HepG2 (cell line): ENCODE results near the gene PAPPA. TPM values are rescaled to one million over a fixed set of nuclear protein-coding genes. Genes with fewer than 3 reads are reported as not detected.

Source experiments
- CSRNP2 ChIP-seq: sonication (generic); formaldehyde crosslinking; conservative IDR thresholded peaks from 2 replicates; pipeline ENCODE4 v1.8.0; 2022; ENCODE audit warnings: low read depth, missing genetic modification reagents
- ELF1 ChIP-seq: sonication (generic); formaldehyde crosslinking; IDR thresholded peaks from 2 replicates; pipeline ENCODE4 v1.4.0; 2020; ENCODE audit warnings: missing genetic modification reagents
- ELF3 ChIP-seq: IDR thresholded peaks from 2 replicates; pipeline ENCODE4 v1.6.1; 2016; ENCODE audit warnings: missing genetic modification reagents, missing compliant biosample characterization
- FOXA3 ChIP-seq: IDR thresholded peaks from 2 replicates; pipeline ENCODE4 v1.6.1; 2016; ENCODE audit warnings: missing genetic modification reagents, missing compliant biosample characterization
- GATAD2A ChIP-seq: IDR thresholded peaks from 2 replicates; pipeline ENCODE4 v1.6.1; 2016
- HDAC1 ChIP-seq: sonication (generic); formaldehyde crosslinking; IDR thresholded peaks from 2 replicates; pipeline ENCODE4 v1.5.1; 2020; ENCODE audit warnings: mild to moderate bottlenecking, missing genetic modification reagents
- HMG20A ChIP-seq: IDR thresholded peaks from 2 replicates; pipeline ENCODE4 v1.6.1; 2016; ENCODE audit warnings: borderline replicate concordance
- HNF4G ChIP-seq, 2 experiments: sonication (generic) in 1 of 2; formaldehyde crosslinking in 1 of 2; IDR thresholded peaks; 2 replicates each; pipeline versions ENCODE4 v1.4.0 to v1.6.1; 2011 to 2020; ENCODE audit warnings: borderline replicate concordance in 2 of 2, low read depth in 2 of 2, mild to moderate bottlenecking in 2 of 2, low read length in 1 of 2, missing genetic modification reagents in 1 of 2, moderate library complexity in 1 of 2
- IRF9 ChIP-seq: sonication (generic); formaldehyde crosslinking; IDR thresholded peaks from 2 replicates; pipeline ENCODE4 v1.8.0; 2022; ENCODE audit warnings: missing genetic modification reagents, mild to moderate bottlenecking, borderline replicate concordance
- ISL2 ChIP-seq: sonication (generic); formaldehyde crosslinking; IDR thresholded peaks from 2 replicates; pipeline ENCODE4 v1.5.0; 2020; ENCODE audit warnings: missing genetic modification reagents
- LRRFIP1 ChIP-seq: sonication (generic); formaldehyde crosslinking; conservative IDR thresholded peaks from 2 replicates; pipeline ENCODE4 v1.4.0; 2020; ENCODE audit warnings: missing genetic modification reagents
- MYC ChIP-seq: sonication (generic); formaldehyde crosslinking; IDR thresholded peaks from 2 replicates; pipeline ENCODE4 v1.9.0; 2021; ENCODE audit warnings: missing genetic modification reagents, borderline replicate concordance
- POGK ChIP-seq: sonication (generic); formaldehyde crosslinking; conservative IDR thresholded peaks from 2 replicates; pipeline ENCODE4 v1.8.0; 2022; ENCODE audit warnings: mild to moderate bottlenecking, moderate library complexity, missing genetic modification reagents
- SALL1 ChIP-seq: sonication (generic); formaldehyde crosslinking; IDR thresholded peaks from 2 replicates; pipeline ENCODE4 v1.8.0; 2022; ENCODE audit warnings: mild to moderate bottlenecking, missing genetic modification reagents
- TARDBP ChIP-seq: sonication (generic); formaldehyde crosslinking; IDR thresholded peaks from 2 replicates; pipeline ENCODE4 v1.8.0; 2022; ENCODE audit warnings: mild to moderate bottlenecking, missing genetic modification reagents
- TEAD3 ChIP-seq: optimal IDR thresholded peaks from 2 replicates; pipeline ENCODE3; 2016; ENCODE audit warnings: borderline replicate concordance
- ZBTB7A ChIP-seq: sonication (generic); formaldehyde crosslinking; IDR thresholded peaks from 2 replicates; pipeline ENCODE4 v1.8.0; 2022; ENCODE audit warnings: mild to moderate bottlenecking, missing genetic modification reagents
- ZFP62 ChIP-seq: sonication (generic); formaldehyde crosslinking; IDR thresholded peaks from 2 replicates; pipeline ENCODE4 v1.4.0; 2020; ENCODE audit warnings: missing genetic modification reagents
- ZNF331 ChIP-seq: sonication (generic); formaldehyde crosslinking; IDR thresholded peaks from 2 replicates; pipeline ENCODE4 v1.4.0; 2020; ENCODE audit warnings: missing genetic modification reagents
- ZNF605 ChIP-seq: sonication (generic); formaldehyde crosslinking; IDR thresholded peaks from 2 replicates; pipeline ENCODE4 v1.8.0; 2022; ENCODE audit warnings: mild to moderate bottlenecking, missing genetic modification reagents
- ZNF644 ChIP-seq: IDR thresholded peaks from 2 replicates; pipeline ENCODE4 v1.6.1; 2016; ENCODE audit warnings: low read depth
- ZNF670 ChIP-seq: sonication (generic); formaldehyde crosslinking; IDR thresholded peaks from 2 replicates; pipeline ENCODE4 v1.8.0; 2022; ENCODE audit warnings: mild to moderate bottlenecking, missing genetic modification reagents, borderline replicate concordance
- polyA plus RNA-seq, 8 experiments: library from polyadenylated mRNA; depleted of rRNA in 3 of 8; stranded (reverse) in 7 of 8; unstranded in 1 of 8; fragments of >200 nt; fragmentation: Illumina TruSeq in 4 of 8; extraction: Trizol in 4 of 8; gene quantifications; 2 replicates each; pipeline versions ENCODE4 v1.2.1 to v1.2.3, GENCODE V29; 2011 to 2016; ENCODE audit warnings: low read depth in 4 of 8, missing spikeins in 1 of 8, mixed read lengths in 1 of 8; ENCODE audit not compliant: insufficient read depth in 1 of 8
- total RNA-seq, 5 experiments: library from RNA; depleted of rRNA; stranded (reverse); fragments of >200 nt; fragmentation: Illumina TruSeq; extraction: Trizol; gene quantifications; 2 replicates each; pipeline ENCODE4 v1.2.3, GENCODE V29; 2016; ENCODE audit warnings: low read depth in 1 of 5

The PAPPA gene
- total and polyA plus RNA-seq, 2 of the 13 experiments (the other 11 are each of a cell fraction or from before 2014, with no cell fraction given) = 0.09 to 0.11 TPM

- TF ChIP-seq HNF4G (IDR thresholded peaks at IDR 0.05; ENCODE audit: borderline replicate concordance, low read depth, low read length) (peak; percentile 45; the same call in 1 of the 2 replicates), HNF4G (CRISPR knock-in tag; IDR thresholded peaks at IDR 0.05; ENCODE audit: borderline replicate concordance, low read depth) (no peak), ZNF670 (CRISPR knock-in tag) (no peak), LRRFIP1 (CRISPR knock-in tag) (no peak), ZNF605 (0 out of 2 replicates have a peak, but pooled peaks have one; percentile 49), FOXA3 (CRISPR knock-in tag) (0 out of 2 replicates have a peak, but pooled peaks have one; percentile 2), ZBTB7A (CRISPR knock-in tag) (no peak), ZNF644 (CRISPR knock-in tag) (peak; percentile 17; the same call in 1 of the 2 replicates), SALL1 (CRISPR knock-in tag) (0 out of 2 replicates have a peak, but pooled peaks have one; percentile 21), MYC (CRISPR knock-in tag) (no peak), ELF1 (peak; percentile 19; the same call in 1 of the 2 replicates), ZNF331 (CRISPR knock-in tag) (0 out of 2 replicates have a peak, but pooled peaks have one; percentile 21), ZFP62 (no peak), GATAD2A (CRISPR knock-in tag) (peak; percentile 26; the same call in 1 of the 2 replicates), CSRNP2 (CRISPR knock-in tag) (no peak), HDAC1 (no peak), ELF3 (CRISPR knock-in tag) (peak; percentile 88), TEAD3 (CRISPR knock-in tag) (peak; percentile 82), HMG20A (CRISPR knock-in tag) (peak; percentile 24; the same call in 1 of the 2 replicates), TARDBP (peak; percentile 26; the same call in 1 of the 2 replicates), POGK (CRISPR knock-in tag) (no peak), IRF9 (CRISPR knock-in tag) (no peak), ISL2 (CRISPR knock-in tag) (0 out of 2 replicates have a peak, but pooled peaks have one; percentile 29)
These were observed 192.2 kb downstream of the PAPPA start (continued) for GRCh38 chr9:116345817-116346216.
